Eye (tissue), 1 donor: ENCODE data around the gene TSPAN17.

Experiments used
- DNase-seq: peaks from one replicate; pipeline ENCODE4 v3.0.0-alpha.2; 2015

TSPAN17 gene

DNA sequence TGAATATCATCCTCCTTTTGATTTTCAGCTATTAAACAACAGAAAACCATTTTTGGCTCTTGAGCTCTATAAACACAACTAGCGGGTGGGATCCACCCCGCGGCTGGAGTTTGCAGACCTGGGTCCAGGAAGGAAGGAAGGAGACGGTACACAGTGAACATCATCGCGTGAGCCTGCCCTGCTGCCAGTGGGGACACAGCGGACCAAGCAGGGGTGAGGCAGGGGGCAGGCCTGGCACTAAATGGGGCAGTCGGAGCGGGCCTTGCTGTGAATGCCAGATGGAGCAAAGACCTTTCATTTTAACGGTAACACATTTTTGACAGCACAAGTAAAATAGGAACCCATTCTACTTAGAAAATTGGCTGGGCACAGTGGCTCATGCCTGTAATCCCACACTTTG is 14.4 kb downstream of the TSPAN17 start:
- DNase-seq, result no peak

- DNase-seq, result no peak
Measured at GRCh38 chr5:176662371-176663333, 15.4 kb downstream of the TSPAN17 start.

- no peak for DNase-seq
Measured at GRCh38 chr5:176663566-176663965, 16.3 kb downstream of the TSPAN17 start.

GRCh38 chr5:176664479-176664878 is 17.2 kb downstream of the TSPAN17 start:
- no peak for DNase-seq

GRCh38 chr5:176664886-176665285 is 17.6 kb downstream of the TSPAN17 start:
- peak; percentile 70 for DNase-seq

DNA sequence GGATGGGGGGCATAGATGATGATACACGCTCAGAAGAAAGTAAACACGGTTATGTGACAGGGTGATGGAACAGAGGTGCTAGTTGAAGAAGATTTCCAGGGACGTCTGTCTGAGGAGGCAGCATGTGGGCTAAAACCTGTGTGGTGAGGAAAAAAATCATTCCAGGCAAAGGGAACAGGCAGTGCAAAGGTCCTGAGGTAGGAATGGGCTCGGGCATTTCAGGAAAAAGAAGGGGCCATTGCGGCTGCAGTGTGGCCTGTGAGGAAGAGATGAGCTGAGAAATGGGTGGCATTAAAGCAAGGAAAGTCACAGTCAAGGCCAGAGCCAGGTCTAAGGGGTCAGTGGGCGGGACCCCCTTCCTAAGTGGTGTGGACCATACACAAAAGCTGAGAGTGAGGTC is 18.2 kb downstream of the TSPAN17 start:
- no peak for DNase-seq

- no peak for DNase-seq
Measured at GRCh38 chr5:176667637-176668036, 20.4 kb downstream of the TSPAN17 start.

DNA sequence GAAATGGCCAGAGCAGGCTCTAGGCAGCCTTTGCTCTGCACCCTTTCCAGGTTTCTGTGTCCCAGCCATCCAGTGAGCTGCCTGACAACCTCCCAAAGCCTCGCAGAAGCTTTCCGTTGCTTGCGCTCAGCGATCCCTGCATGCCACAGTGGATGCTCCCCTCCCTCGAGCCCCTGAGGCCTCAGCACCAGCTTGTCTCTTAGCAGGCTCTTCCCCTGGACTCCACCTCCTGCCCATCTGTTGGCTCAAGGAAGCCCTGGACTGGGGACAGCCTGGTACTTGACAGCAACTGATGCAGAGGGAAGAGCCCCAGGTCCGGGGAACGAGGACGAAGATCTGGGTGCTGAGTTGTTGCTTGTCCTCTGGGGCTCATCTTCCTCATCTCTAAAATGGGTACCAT is 23.2 kb downstream of the TSPAN17 start:
- DNase-seq, result peak; percentile 38

DNA sequence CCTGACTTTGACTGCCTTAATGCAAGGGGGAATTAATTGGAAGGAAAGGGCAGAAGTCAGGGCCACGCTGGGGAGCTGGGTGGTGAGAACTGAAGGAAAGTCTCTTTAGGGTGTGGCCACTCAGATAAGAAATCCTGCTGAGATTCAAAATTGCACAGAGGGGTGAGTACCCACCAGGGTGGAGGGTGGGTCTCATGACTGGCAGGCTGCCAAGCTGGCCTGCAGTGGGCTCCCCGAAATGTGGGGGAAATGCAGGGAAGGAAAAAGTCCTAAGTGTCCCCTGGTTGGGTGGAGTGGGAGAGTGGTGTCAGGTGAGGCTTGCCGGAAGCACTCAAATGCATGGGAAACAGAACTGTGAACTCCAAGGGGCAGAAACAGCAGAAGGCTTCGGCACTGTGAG is 24.1 kb downstream of the TSPAN17 start:
- DNase-seq, result no peak

DNA sequence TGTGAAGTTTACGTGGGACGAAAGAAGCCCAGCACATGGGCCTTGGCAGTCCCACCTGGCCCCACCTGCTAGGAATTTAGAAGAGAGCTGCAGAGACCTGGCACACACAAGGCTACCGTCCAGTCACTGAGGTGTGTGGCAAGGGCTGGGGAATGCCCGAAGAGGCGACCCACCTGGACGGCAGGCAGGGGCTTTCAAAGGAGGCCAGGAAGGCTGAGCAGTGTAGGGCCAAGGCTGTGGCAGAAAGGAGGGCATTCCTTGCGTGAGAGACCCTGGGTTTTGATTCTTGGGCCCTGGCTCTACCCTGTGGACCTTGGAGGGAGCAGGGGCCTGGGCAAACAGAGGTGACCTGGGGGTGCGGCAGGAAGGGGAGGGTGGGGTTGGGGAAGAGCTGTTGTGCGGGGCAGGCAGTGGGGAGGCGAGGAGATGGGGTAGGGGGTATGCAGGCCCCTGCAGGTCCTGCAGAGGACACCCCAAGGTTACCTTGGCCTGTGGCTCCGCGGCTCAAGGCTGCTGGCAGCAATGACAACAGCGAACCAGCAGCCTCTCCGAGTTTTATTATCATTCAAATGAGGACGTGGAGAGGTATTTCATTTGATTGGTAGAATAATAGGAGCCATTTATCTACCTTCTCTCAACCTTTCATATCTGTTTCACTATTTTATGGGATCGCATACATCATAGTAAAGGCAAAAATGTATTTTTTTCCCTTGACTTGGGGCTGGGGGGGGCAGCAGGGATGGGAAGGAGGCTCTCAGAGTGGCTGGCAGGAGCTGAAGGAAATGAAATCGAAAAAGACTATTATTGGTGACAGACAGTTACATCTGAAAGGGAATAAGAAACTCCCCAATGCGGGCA is 24.8 kb downstream of the TSPAN17 start:
- no peak for DNase-seq

DNA sequence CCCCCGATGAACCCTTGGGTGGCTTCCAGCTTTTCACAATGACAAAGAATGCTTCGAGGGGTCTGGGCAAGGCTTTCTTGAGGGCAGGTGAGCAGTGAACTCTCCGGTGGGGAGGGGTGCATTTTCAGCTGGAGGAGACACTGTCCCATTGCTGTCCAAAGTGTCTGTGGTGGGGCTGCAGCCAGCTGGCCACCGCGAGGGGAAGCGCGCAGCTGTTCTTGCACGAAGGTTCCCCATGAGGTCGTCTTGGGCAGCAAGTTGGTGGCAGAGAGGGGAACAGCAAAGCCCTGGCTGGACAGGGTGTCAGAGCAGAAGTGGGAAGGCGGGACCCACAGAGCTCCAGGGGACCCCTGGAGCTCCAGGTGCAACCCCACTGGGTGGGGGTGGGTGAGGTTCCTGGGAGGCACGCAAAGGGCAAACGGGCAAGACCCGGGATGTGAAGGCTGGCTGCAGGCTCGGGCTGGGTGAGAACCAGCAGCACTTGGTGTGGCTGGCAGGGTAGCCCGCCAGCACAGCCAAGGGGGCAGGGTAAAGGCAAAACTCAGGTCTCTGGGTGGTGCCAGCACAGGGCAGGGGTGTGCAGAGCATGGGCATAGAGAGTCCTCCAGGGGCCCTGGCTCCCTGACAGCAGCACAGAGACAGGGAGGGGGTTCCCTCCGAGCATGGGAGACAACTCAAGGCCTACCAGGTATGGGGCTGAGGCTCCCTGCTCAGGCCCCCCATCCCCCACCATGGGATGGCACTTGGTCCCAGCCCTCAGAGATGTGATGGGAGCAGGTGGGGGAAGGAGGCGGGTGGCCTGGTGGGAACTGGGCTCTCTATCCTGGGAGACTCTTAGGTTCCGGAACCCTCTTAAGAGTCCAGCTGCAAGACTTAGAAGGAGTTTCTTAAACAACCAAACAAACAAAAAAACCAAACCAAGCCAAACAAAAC is 26.6 kb downstream of the TSPAN17 start:
- no peak for DNase-seq

GRCh38 chr5:176674799-176675198 is 27.5 kb downstream of the TSPAN17 start:
- DNase-seq, result no peak

DNA sequence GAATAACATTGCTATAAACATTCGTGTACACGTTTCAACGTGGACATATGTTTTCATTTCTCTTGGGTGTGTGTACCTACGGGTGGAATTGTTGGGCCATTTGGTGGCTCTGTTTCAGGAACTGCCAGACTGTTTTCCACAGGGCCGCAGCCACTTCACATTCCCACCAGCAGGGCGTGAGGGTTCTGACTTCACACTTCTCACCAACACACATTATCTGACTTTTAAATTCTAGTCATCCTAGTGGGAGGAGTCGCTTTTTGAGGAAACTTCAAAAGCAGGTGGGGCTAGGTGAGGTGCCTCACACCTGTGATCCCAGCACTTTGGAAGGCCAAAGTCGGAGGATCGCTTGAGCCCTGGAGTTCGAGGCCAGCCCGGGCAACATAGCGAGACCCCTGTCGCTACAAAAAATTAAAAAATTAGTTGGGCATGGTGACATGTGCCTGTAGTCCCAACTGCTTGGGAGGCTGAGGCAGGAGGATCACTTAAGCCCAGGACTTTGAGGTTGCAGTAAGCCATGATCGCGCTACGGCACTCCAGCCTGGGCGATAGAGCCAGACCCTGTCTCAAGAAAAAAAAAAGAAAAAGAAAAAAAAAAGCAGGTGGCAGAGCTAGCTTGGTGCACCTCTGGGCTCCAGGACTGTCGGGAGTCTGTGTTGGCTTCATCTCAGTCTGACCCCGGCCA is 28.5 kb downstream of the TSPAN17 start:
- DNase-seq, result no peak

- DNase-seq, result peak; percentile 41
Measured at GRCh38 chr5:176676361-176676824, 29.1 kb downstream of the TSPAN17 start.

DNA sequence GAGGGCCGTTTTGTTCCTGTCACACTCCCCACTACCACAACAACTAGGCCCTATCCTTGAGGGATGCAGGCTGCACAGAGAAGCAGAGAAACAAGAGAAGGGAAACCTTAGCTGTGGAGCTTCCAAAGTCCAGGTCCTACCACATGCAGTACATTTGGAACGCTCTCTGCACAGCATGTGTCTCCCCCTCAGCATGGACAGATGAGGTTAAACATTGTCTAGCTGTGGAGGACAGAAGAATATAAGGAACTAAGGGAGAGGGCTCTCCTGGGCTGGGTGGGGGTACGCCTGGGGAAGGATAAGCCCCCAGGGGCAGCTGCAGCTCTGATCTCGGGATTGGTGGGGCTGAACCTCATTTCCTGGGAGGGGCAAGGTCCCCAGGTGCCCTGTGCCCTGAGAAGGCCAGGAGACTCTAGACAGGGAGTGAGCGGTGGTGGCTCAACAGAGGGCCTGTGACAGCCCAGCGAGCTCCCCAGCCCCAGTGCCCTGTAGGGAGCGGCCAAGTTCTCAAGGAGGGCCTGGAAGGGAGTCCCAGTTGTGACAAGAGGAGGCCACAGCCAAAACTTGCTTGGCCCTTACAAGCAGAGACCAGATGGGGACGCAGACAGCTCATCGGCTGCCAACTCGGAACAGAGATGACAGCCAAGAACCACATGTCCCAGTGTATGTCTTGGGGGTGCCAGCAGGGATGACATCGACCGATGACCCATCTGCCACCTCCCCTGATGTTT is 30.1 kb downstream of the TSPAN17 start:
- no peak for DNase-seq

GRCh38 chr5:176678584-176678983 is 31.3 kb downstream of the TSPAN17 start:
- no peak for DNase-seq

DNA sequence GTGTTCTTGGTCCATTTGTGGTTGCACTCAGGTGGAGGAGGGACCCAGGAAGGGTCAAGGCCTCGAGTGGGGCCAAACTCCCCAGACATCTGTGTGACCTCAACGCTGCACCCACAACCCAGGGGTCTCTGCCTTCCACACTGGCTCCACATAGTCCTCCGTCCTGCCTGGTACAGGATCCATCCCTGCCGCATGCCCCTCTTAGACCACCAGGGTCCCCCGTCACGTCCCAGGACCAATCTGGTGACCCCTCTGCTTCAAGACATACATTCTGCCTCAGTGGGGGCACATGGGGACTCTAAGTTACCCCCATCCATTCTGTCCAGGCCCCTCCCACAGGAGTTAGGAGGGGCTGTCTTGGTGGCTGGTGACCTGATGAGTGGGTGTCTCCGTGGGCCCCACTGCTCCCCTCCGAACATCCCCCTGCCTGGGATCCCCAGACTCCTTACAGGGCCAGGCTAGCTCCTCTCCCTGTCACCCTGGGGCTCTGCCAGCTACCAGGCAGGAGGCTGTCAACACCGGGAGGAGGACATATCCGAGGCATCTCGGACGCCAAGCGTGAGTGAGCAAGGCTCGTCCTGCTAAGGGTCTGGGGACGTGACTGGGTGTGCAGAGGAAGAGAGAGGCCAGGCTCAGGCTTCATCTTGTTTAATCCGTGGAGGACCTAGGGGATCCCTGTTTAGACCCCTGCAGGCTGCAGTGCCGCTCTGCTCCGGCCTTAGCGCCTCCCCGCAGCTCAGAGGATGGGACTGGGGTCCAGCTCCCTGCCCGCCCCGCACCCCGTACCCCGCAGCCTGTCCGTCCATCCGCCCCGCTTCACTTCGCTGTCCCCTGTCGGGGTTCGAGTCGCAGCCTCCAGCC is 32.3 kb downstream of the TSPAN17 start:
- DNase-seq, result peak; percentile 22

DNA sequence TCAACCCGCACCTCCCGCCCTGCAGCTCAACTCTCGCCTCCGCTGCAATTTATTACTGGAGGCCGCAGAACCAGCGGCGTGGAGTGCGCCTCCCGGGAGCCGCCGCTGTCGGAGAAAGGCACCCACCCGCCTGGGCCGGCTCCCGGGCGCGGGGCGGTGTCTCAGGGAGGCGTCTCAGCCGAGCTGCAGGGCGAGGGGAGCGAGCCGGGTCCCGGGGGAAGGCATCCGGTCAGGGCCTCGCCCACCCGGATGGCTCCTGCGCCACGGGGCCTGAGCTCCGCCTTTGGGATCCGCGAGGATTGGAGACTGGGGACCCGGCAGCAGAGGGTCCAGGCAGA is 32.9 kb downstream of the TSPAN17 start:
- peak; percentile 31 for DNase-seq

- no peak for DNase-seq
Measured at GRCh38 chr5:176682016-176682531, 34.8 kb downstream of the TSPAN17 start.

DNA sequence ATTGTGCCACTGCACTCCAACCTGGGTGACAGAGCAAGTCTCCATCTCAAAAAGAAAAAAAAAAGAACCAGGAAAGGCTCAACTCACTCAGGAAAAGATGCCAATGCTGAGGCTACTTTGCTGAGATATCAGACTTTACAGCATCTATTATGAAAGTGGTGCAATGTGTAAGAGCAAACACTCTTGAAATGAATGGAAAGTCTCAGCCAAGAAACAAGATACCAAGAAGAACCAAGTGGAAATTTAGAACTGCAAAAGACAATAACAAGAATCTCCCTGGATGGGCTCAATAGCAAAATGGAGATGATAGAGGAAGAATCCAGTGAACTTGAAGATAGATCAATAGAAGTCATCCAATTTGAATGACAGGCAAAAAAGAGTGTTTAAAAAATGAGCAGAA is 37.7 kb downstream of the TSPAN17 start:
- DNase-seq, result no peak
